ENCODE results near the gene SULT1A1. TPM values are rescaled to one million over a fixed set of nuclear protein-coding genes. Genes with fewer than 3 reads are reported as not detected.
"Not testable (repeated sequence)": the region's sequence is repeated elsewhere in the genome, so short reads cannot be mapped to it uniquely, and the experiment has no call there.

SULT1A1 gene
- total RNA-seq, 3 donors from 2014 or later (not counting 1 experiment from before 2014, with no cell fraction given): 5.7 to 15.8 (median 7.8) TPM

- Histone ChIP-seq H3K4me3 (ENCODE audit: low read length) (peak overlapping the region; percentile 27), H3K36me3 (ENCODE audit: control insufficient read depth, insufficient read depth, low read length) (no peaks in the 10 kb centered on the region), H3K4me1 (ENCODE audit: control insufficient read depth, insufficient read depth, low read length) (peaks cover 8% of the 10 kb centered on the region), H3K9me3 (ENCODE audit: control insufficient read depth, insufficient read depth, low read length) (no peaks in the 10 kb centered on the region), H3K27ac (ENCODE audit: low read length) (no peak overlapping the region), H3K27me3 (ENCODE audit: control insufficient read depth, insufficient read depth, low read length) (no peaks in the 10 kb centered on the region)
- no peaks in the 10 kb centered on the region for H3K9me3 Mint-ChIP-seq
- intact Hi-C loops (cut with micrococcal nuclease): no loop called here
- peak; percentile 23 to 77 for DNase-seq
- H3K27ac Mint-ChIP-seq: no peak overlapping the region
- no peak for TF ChIP-seq CTCF (IDR thresholded peaks at IDR 0.05)
- ATAC-seq: peak; percentile 80 to 84 (median 81)
- H3K4me1 Mint-ChIP-seq: peaks cover 7 to 16% of the 10 kb centered on the region in 2 donors
- peaks cover 5 to 6% of the 10 kb centered on the region in 2 donors for H3K27me3 Mint-ChIP-seq (ENCODE audit: low read depth in 2 of 2)
- WGBS (ENCODE audit: insufficient coverage): under 1% methylated on average over 68 of the region's 68 CpGs
- H3K36me3 Mint-ChIP-seq: no peaks in the 10 kb centered on the region
- H3K4me3 Mint-ChIP-seq: peak overlapping the region; percentile 81
These were observed 13.4 kb upstream of the SULT1A1 start for GRCh38 chr16:28623172-28623711.

- DNase-seq; H3K27ac Mint-ChIP-seq; H3K27me3 Mint-ChIP-seq (ENCODE audit: low read depth in 2 of 2); H3K4me1 ChIP-seq (ENCODE audit: control insufficient read depth, insufficient read depth, low read length); H3K36me3 ChIP-seq (ENCODE audit: control insufficient read depth, insufficient read depth, low read length); H3K9me3 ChIP-seq (ENCODE audit: control insufficient read depth, insufficient read depth, low read length); H3K27ac ChIP-seq (ENCODE audit: low read length); H3K27me3 ChIP-seq (ENCODE audit: control insufficient read depth, insufficient read depth, low read length); H3K36me3 Mint-ChIP-seq; H3K9me3 Mint-ChIP-seq; intact Hi-C loops (cut with micrococcal nuclease): not testable (repeated sequence)
- Mint-ChIP-seq H3K4me3 (peak overlapping the region; percentile 81), H3K4me1 (peaks cover 7 to 16% of the 10 kb centered on the region in 2 donors)
- peak overlapping the region; percentile 27 for H3K4me3 ChIP-seq (ENCODE audit: low read length)
- WGBS (ENCODE audit: insufficient coverage): 39% methylated on average over 24 of the region's 24 CpGs
- ATAC-seq: peak in 2 of 3 donors; percentile 12 to 24
These were observed 12.8 kb upstream of the SULT1A1 start for GRCh38 chr16:28622532-28623171.

GRCh38 chr16:28621481-28622155, 11.8 kb upstream of the SULT1A1 start:
- Mint-ChIP-seq H3K4me3 (peak overlapping the region; percentile 63), H3K27me3 (ENCODE audit: low read depth in 2 of 2) (peaks cover 0 to 2% of the 10 kb centered on the region in 2 donors), H3K36me3 (no peaks in the 10 kb centered on the region), H3K9me3 (no peaks in the 10 kb centered on the region), H3K4me1 (peaks cover 7 to 16% of the 10 kb centered on the region in 2 donors), H3K27ac (no peak overlapping the region)
- intact Hi-C loops (cut with micrococcal nuclease): no loop called here
- WGBS (ENCODE audit: insufficient coverage): 87% methylated on average over 7 of the region's 7 CpGs
- H3K36me3 ChIP-seq (ENCODE audit: control insufficient read depth, insufficient read depth, low read length): no peaks in the 10 kb centered on the region
- H3K4me3 ChIP-seq (ENCODE audit: low read length): no peak overlapping the region
- H3K27me3 ChIP-seq (ENCODE audit: control insufficient read depth, insufficient read depth, low read length): no peaks in the 10 kb centered on the region
- no peak for ATAC-seq
- peaks cover 8% of the 10 kb centered on the region for H3K4me1 ChIP-seq (ENCODE audit: control insufficient read depth, insufficient read depth, low read length)
- no peak for DNase-seq
- H3K27ac ChIP-seq (ENCODE audit: low read length): no peak overlapping the region
- H3K9me3 ChIP-seq (ENCODE audit: control insufficient read depth, insufficient read depth, low read length): no peaks in the 10 kb centered on the region
- TF ChIP-seq CTCF (IDR thresholded peaks at IDR 0.05): no peak

GRCh38 chr16:28620316-28620715, 10.5 kb upstream of the SULT1A1 start:
- H3K4me3 ChIP-seq (ENCODE audit: low read length); H3K9me3 ChIP-seq (ENCODE audit: control insufficient read depth, insufficient read depth, low read length); DNase-seq; H3K36me3 Mint-ChIP-seq; H3K27me3 Mint-ChIP-seq (ENCODE audit: low read depth in 2 of 2); H3K4me3 Mint-ChIP-seq; H3K4me1 ChIP-seq (ENCODE audit: control insufficient read depth, insufficient read depth, low read length); intact Hi-C loops (cut with micrococcal nuclease); H3K27me3 ChIP-seq (ENCODE audit: control insufficient read depth, insufficient read depth, low read length); ATAC-seq; H3K27ac Mint-ChIP-seq; H3K9me3 Mint-ChIP-seq; H3K36me3 ChIP-seq (ENCODE audit: control insufficient read depth, insufficient read depth, low read length); H3K27ac ChIP-seq (ENCODE audit: low read length): not testable (repeated sequence)
- 75% methylated on average over 1 of the region's 1 CpG for WGBS (ENCODE audit: insufficient coverage)
- peaks cover 11 to 22% of the 10 kb centered on the region in 2 donors for H3K4me1 Mint-ChIP-seq
